HEK293 (cell line): Measurements from ENCODE around the gene NONO.

Experiments used
- CTCF ChIA-PET: fragments of 350-600 bp; formaldehyde crosslinking; extraction: SDS; loops from one replicate; lab custom pipeline; 2021; ENCODE audit warnings: antibody characterized with exemption; lab: Yijun Ruan, JAX
- POLR2A ChIA-PET: fragments of 300-600 bp; formaldehyde crosslinking; extraction: SDS; loops from one replicate; lab custom pipeline; 2020; ENCODE audit warnings: antibody characterized with exemption, inconsistent platforms; lab: Yijun Ruan, JAX
- H3K27ac ChIP-seq: fragments of 200-500 bp; sonication (Bioruptor generic); 2 replicates; pipeline ENCODE4 v1.5.1; 2014; ENCODE audit warnings: low read depth, low read length, control low read depth, inconsistent platforms; ENCODE audit errors: extremely low read depth
- H3K36me3 ChIP-seq, 2 experiments: fragments of 200-500 bp in 1 of 2; sonication (Bioruptor generic) in 1 of 2; 1 replicate in 1 of 2; 2 replicates in 1 of 2; pipeline ENCODE4 v1.5.1; 2014 to 2017; ENCODE audit warnings: inconsistent platforms in 2 of 2, low read length in 2 of 2; ENCODE audit not compliant: control insufficient read depth in 2 of 2, insufficient read depth in 1 of 2
- H3K4me1 ChIP-seq: fragments of 200-500 bp; sonication (Bioruptor generic); 2 replicates; pipeline ENCODE4 v1.5.1; 2014; ENCODE audit warnings: mild to moderate bottlenecking, low read length, inconsistent platforms; ENCODE audit not compliant: control insufficient read depth, insufficient read depth
- H3K4me3 ChIP-seq: 2 replicates; pipeline ENCODE4 v1.5.1; 2011; ENCODE audit warnings: low read depth, mild to moderate bottlenecking, control low read depth, low read length, moderate library complexity
- H3K9me3 ChIP-seq: fragments of 200-500 bp; sonication (Bioruptor generic); 2 replicates; pipeline ENCODE4 v1.5.1; 2014; ENCODE audit warnings: low read depth, low read length, inconsistent platforms; ENCODE audit not compliant: control insufficient read depth, insufficient read depth
- BCL6B ChIP-seq: fragments of 450-650 bp; formaldehyde crosslinking; IDR thresholded peaks from 2 replicates; pipeline ENCODE4 v1.5.1; 2017; ENCODE audit warnings: missing biosample characterization, missing genetic modification characterization
- EGR2 ChIP-seq: fragments of 450-650 bp; formaldehyde crosslinking; IDR thresholded peaks from 2 replicates; pipeline ENCODE4 v1.5.1; 2016; ENCODE audit warnings: low read depth, missing biosample characterization, missing genetic modification characterization
- HOXD13 ChIP-seq: sonication (generic); formaldehyde crosslinking; IDR thresholded peaks from 2 replicates; pipeline ENCODE4 v1.8.0; 2022; ENCODE audit warnings: missing genetic modification reagents, borderline replicate concordance
- KLF1 ChIP-seq: fragments of 450-650 bp; formaldehyde crosslinking; IDR thresholded peaks from 2 replicates; pipeline ENCODE4 v1.5.1; 2016; ENCODE audit warnings: missing biosample characterization, missing genetic modification characterization
- MEIS1 ChIP-seq: sonication (generic); formaldehyde crosslinking; IDR thresholded peaks from 2 replicates; pipeline ENCODE4 v1.8.1; 2022; ENCODE audit warnings: missing genetic modification reagents, mild to moderate bottlenecking, borderline replicate concordance
- SCRT2 ChIP-seq: fragments of 450-650 bp; formaldehyde crosslinking; IDR thresholded peaks from 2 replicates; pipeline ENCODE4 v1.5.1; 2016; ENCODE audit warnings: missing biosample characterization, missing genetic modification characterization
- ZBTB49 ChIP-seq: fragments of 450-650 bp; formaldehyde crosslinking; IDR thresholded peaks from 2 replicates; pipeline ENCODE4 v1.5.1; 2016; ENCODE audit warnings: missing biosample characterization, missing genetic modification characterization, low read depth
- ZNF114 ChIP-seq: fragments of 450-650 bp; formaldehyde crosslinking; IDR thresholded peaks from 2 replicates; pipeline ENCODE4 v1.5.0; 2017; ENCODE audit warnings: missing biosample characterization, missing genetic modification characterization
- ZNF132 ChIP-seq: fragments of 450-650 bp; formaldehyde crosslinking; IDR thresholded peaks from 2 replicates; pipeline ENCODE4 v1.5.1; 2017; ENCODE audit warnings: missing biosample characterization, missing genetic modification characterization, borderline replicate concordance
- ZNF138 ChIP-seq: fragments of 450-650 bp; formaldehyde crosslinking; IDR thresholded peaks from 2 replicates; pipeline ENCODE4 v1.5.1; 2016; ENCODE audit warnings: missing biosample characterization, missing genetic modification characterization, borderline replicate concordance
- ZNF292 ChIP-seq: fragments of 450-650 bp; formaldehyde crosslinking; IDR thresholded peaks from 2 replicates; pipeline ENCODE4 v1.5.1; 2016; ENCODE audit warnings: low read depth, missing biosample characterization, missing genetic modification characterization, borderline replicate concordance
- ZNF510 ChIP-seq: fragments of 450-650 bp; formaldehyde crosslinking; IDR thresholded peaks from 2 replicates; pipeline ENCODE4 v1.5.1; 2018; ENCODE audit warnings: mild to moderate bottlenecking, missing genetic modification characterization, missing biosample characterization; ENCODE audit not compliant: insufficient replicate concordance
- ZNF596 ChIP-seq: fragments of 450-650 bp; IDR thresholded peaks from 2 replicates; pipeline ENCODE4 v1.5.0; 2018; ENCODE audit warnings: missing biosample characterization, mild to moderate bottlenecking, missing genetic modification characterization, moderate library complexity
- ZNF623 ChIP-seq: fragments of 450-650 bp; formaldehyde crosslinking; IDR thresholded peaks from 2 replicates; pipeline ENCODE4 v1.5.1; 2016; ENCODE audit warnings: missing biosample characterization, missing genetic modification characterization
- ZNF664 ChIP-seq: fragments of 450-650 bp; formaldehyde crosslinking; IDR thresholded peaks from 2 replicates; pipeline ENCODE4 v1.5.1; 2016; ENCODE audit warnings: missing biosample characterization, missing genetic modification characterization
- ZNF777 ChIP-seq: fragments of 450-650 bp; formaldehyde crosslinking; IDR thresholded peaks from 2 replicates; pipeline ENCODE4 v1.5.1; 2017; ENCODE audit warnings: missing biosample characterization, missing genetic modification characterization, borderline replicate concordance
- ZSCAN16 ChIP-seq: fragments of 450-650 bp; formaldehyde crosslinking; IDR thresholded peaks from 2 replicates; pipeline ENCODE4 v1.5.1; 2016; ENCODE audit warnings: missing biosample characterization, missing genetic modification characterization
- TF ChIP-seq, protein P1 (sequence below): fragments of 450-650 bp; formaldehyde crosslinking; IDR thresholded peaks from 2 replicates; pipeline ENCODE4 v1.5.1; 2016; ENCODE audit warnings: missing biosample characterization, missing genetic modification characterization
- TF ChIP-seq, protein P2 (sequence below): fragments of 450-650 bp; formaldehyde crosslinking; conservative IDR thresholded peaks from 2 replicates; pipeline ENCODE4 v1.5.1; 2016; ENCODE audit warnings: low read depth, missing biosample characterization, missing genetic modification characterization

Gene NONO

GRCh38 chrX:71244359-71245128 is 38.9 kb upstream of the NONO start:
- H3K36me3 ChIP-seq: peaks cover 17 to 98% of the 10 kb centered on the region in 2 experiments
- H3K9me3 ChIP-seq: no peaks in the 10 kb centered on the region
- H3K27ac ChIP-seq: no peak overlapping the region
- no peak overlapping the region for H3K4me3 ChIP-seq
- CTCF ChIA-PET: interaction anchor here (0.5 kb wide), 1 partner anchor 425 kb away, joined by 3 read pairs; no protein-coding TSS in a partner anchor
- POLR2A ChIA-PET: interaction anchor here (0.6 to 1.2 kb wide), 3 partner anchors 9 to 49 kb away, joined by 3 to 5 read pairs (median 3); no protein-coding TSS in a partner anchor
- H3K4me1 ChIP-seq: no peaks in the 10 kb centered on the region
- TF ChIP-seq ZNF132 (tag by site-specific recombination) (no peak), ZBTB49 (tag by site-specific recombination) (no peak)

DNA sequence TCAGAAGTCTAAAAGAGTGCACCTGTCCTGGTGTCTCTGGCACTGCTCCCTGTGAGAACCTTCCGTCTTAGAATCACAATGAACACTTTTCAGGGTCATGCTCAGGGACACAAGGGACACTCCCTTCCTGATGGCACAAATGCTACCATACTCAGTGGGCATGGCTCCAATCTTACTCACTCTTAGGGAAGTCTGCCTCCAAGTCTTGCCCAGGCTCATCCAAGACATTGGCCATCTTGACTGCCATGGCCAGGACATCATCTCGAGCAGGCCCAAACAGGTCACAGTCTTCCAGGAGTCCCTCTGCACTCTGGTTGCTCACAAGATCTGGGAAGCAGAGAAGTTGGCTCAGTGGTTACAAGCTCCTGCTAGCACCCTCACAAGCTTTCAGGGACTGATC is 38.3 kb upstream of the NONO start:
- H3K36me3 ChIP-seq: peaks cover 17 to 99% of the 10 kb centered on the region in 2 experiments
- no peak overlapping the region for H3K27ac ChIP-seq
- TF ChIP-seq KLF1 (tag by site-specific recombination) (no peak), ZNF138 (tag by site-specific recombination) (no peak), EGR2 (tag by site-specific recombination) (no peak), ZNF623 (tag by site-specific recombination) (no peak), ZNF596 (tag by site-specific recombination) (no peak), ZNF777 (no peak), ZNF292 (no peak)
- TF ChIP-seq, protein P1, sequence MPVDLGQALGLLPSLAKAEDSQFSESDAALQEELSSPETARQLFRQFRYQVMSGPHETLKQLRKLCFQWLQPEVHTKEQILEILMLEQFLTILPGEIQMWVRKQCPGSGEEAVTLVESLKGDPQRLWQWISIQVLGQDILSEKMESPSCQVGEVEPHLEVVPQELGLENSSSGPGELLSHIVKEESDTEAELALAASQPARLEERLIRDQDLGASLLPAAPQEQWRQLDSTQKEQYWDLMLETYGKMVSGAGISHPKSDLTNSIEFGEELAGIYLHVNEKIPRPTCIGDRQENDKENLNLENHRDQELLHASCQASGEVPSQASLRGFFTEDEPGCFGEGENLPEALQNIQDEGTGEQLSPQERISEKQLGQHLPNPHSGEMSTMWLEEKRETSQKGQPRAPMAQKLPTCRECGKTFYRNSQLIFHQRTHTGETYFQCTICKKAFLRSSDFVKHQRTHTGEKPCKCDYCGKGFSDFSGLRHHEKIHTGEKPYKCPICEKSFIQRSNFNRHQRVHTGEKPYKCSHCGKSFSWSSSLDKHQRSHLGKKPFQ: no peak
- POLR2A ChIA-PET: interaction anchor here (0.6 to 1.2 kb wide), 3 partner anchors 8 to 50 kb away, joined by 3 to 5 read pairs (median 3); no protein-coding TSS in a partner anchor
- CTCF ChIA-PET: interaction anchor here (0.5 kb wide), 2 partner anchors 9 to 425 kb away, joined by 3 read pairs; partner anchors contain the start of gene ZMYM3
- no peaks in the 10 kb centered on the region for H3K9me3 ChIP-seq
- H3K4me3 ChIP-seq: no peak overlapping the region
- H3K4me1 ChIP-seq: no peaks in the 10 kb centered on the region

DNA sequence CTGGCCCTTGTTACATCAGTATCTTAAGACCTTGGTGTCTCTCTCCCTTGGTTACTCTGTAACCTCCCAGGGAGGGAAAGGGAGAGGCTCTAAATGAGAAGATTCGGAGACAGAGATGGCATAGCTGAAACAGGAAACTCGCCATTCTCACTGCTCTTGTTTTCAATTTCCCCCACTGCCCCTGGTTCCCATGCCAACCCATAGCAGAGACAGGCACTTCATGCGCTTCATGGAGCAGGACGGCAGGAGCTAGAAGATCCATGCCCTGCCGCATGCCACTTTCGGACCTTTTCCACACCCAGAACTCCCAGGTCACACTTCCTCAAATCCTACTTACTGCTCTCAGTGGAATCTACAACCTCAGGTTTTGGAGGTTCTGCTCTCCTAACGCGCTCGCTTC is 32.6 kb upstream of the NONO start:
- Histone ChIP-seq H3K4me1 (peaks cover 5% of the 10 kb centered on the region; the same call in 1 of the 2 replicates), H3K4me3 (no peak overlapping the region), H3K9me3 (no peaks in the 10 kb centered on the region), H3K36me3 (peaks cover 7 to 53% of the 10 kb centered on the region in 2 experiments), H3K27ac (no peak overlapping the region)
- ChIA-PET POLR2A (no interaction called here), CTCF (interaction anchor here (0.5 to 1.1 kb wide), 2 partner anchors 33 to 132 kb away, joined by 3 to 4 read pairs; partner anchors contain the start of genes MED12 and NONO)
- no peak for TF ChIP-seq HOXD13 (CRISPR knock-in tag)
- no peak for TF ChIP-seq ZNF510 (tag by site-specific recombination)
- no peak for TF ChIP-seq ZNF114 (tag by site-specific recombination)
- TF ChIP-seq BCL6B (tag by site-specific recombination): no peak
- no peak for TF ChIP-seq ZSCAN16
- TF ChIP-seq, protein P2, sequence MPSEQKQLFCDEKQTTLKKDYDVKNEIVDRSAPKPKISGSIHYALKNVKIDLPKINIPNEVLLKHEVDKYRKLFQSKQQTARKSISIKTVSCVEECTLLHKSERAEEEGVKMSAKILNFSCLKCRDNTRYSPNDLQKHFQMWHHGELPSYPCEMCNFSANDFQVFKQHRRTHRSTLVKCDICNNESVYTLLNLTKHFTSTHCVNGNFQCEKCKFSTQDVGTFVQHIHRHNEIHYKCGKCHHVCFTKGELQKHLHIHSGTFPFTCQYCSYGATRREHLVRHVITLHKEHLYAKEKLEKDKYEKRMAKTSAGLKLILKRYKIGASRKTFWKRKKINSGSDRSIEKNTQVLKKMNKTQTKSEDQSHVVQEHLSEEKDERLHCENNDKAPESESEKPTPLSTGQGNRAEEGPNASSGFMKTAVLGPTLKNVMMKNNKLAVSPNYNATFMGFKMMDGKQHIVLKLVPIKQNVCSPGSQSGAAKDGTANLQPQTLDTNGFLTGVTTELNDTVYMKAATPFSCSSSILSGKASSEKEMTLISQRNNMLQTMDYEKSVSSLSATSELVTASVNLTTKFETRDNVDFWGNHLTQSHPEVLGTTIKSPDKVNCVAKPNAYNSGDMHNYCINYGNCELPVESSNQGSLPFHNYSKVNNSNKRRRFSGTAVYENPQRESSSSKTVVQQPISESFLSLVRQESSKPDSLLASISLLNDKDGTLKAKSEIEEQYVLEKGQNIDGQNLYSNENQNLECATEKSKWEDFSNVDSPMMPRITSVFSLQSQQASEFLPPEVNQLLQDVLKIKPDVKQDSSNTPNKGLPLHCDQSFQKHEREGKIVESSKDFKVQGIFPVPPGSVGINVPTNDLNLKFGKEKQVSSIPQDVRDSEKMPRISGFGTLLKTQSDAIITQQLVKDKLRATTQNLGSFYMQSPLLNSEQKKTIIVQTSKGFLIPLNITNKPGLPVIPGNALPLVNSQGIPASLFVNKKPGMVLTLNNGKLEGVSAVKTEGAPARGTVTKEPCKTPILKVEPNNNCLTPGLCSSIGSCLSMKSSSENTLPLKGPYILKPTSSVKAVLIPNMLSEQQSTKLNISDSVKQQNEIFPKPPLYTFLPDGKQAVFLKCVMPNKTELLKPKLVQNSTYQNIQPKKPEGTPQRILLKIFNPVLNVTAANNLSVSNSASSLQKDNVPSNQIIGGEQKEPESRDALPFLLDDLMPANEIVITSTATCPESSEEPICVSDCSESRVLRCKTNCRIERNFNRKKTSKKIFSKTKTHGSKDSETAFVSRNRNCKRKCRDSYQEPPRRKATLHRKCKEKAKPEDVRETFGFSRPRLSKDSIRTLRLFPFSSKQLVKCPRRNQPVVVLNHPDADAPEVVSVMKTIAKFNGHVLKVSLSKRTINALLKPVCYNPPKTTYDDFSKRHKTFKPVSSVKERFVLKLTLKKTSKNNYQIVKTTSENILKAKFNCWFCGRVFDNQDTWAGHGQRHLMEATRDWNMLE (tag by site-specific recombination): no peak
- no peak for TF ChIP-seq MEIS1 (CRISPR knock-in tag)
- no peak for TF ChIP-seq ZNF664 (tag by site-specific recombination)
- no peak for TF ChIP-seq SCRT2 (tag by site-specific recombination)
- no peak for TF ChIP-seq ZNF292
